ENCODE results near the gene SUPT20HL1.

GRCh38 chrX:24405959-24406358 lies 45.5 kb downstream of the SUPT20HL1 start:
- TF ChIP-seq, protein P1, sequence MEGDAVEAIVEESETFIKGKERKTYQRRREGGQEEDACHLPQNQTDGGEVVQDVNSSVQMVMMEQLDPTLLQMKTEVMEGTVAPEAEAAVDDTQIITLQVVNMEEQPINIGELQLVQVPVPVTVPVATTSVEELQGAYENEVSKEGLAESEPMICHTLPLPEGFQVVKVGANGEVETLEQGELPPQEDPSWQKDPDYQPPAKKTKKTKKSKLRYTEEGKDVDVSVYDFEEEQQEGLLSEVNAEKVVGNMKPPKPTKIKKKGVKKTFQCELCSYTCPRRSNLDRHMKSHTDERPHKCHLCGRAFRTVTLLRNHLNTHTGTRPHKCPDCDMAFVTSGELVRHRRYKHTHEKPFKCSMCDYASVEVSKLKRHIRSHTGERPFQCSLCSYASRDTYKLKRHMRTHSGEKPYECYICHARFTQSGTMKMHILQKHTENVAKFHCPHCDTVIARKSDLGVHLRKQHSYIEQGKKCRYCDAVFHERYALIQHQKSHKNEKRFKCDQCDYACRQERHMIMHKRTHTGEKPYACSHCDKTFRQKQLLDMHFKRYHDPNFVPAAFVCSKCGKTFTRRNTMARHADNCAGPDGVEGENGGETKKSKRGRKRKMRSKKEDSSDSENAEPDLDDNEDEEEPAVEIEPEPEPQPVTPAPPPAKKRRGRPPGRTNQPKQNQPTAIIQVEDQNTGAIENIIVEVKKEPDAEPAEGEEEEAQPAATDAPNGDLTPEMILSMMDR (IDR thresholded peaks at IDR 0.05), result no peak
- no peak for TF ChIP-seq POLR2A (IDR thresholded peaks at IDR 0.05)
